Activated CD8-positive, alpha-beta T cell treated with anti-CD3 and anti-CD28 coated beads for 36 hours (primary cell): ENCODE measurements around the gene ABCA13. TPM values are rescaled to one million over a fixed set of nuclear protein-coding genes. Genes with fewer than 3 reads are reported as not detected.

Experiments
- ATAC-seq: fragments of 200-7000 bp; cut with Tn5 transposase; one replicate; pipeline ENCODE4 v1.10.0; 2021; ENCODE audit warnings: mild to moderate bottlenecking, moderate library complexity
- CTCF ChIA-PET: fragments of 350-600 bp; sonication (Branson Sonifier 250); formaldehyde crosslinking; loops from one replicate; lab custom pipeline; 2021; ENCODE audit warnings: antibody characterized with exemption; lab: Charles Lee
- POLR2A ChIA-PET: fragments of 350-600 bp; sonication (Branson Sonifier 250); formaldehyde crosslinking; loops from one replicate; lab custom pipeline; 2021; ENCODE audit warnings: antibody characterized with exemption; lab: Charles Lee
- DNase-seq: peaks from one replicate; pipeline ENCODE4 v3.0.0-alpha.2; 2020
- H3K27ac Mint-ChIP-seq: one replicate; pipeline ENCODE4 v1.8.0; 2021; ENCODE audit warnings: mild to moderate bottlenecking, mixed read lengths
- H3K27me3 Mint-ChIP-seq: one replicate; pipeline ENCODE4 v1.8.0; 2021; ENCODE audit warnings: mixed read lengths
- H3K36me3 Mint-ChIP-seq: one replicate; pipeline ENCODE4 v1.8.0; 2021; ENCODE audit warnings: low read depth, mixed read lengths
- H3K4me1 Mint-ChIP-seq: one replicate; pipeline ENCODE4 v1.8.0; 2021; ENCODE audit warnings: low read depth, mixed read lengths
- H3K4me3 Mint-ChIP-seq: one replicate; pipeline ENCODE4 v1.8.0; 2021; ENCODE audit warnings: mild to moderate bottlenecking, moderate library complexity, mixed read lengths
- H3K9me3 Mint-ChIP-seq: one replicate; pipeline ENCODE4 v1.8.0; 2021; ENCODE audit warnings: mixed read lengths
- CTCF ChIP-seq: fragments of 200-600 bp; IDR thresholded peaks from one replicate; pipeline ENCODE4 v1.8.0; 2022; ENCODE audit warnings: antibody characterized with exemption, mild to moderate bottlenecking
- intact Hi-C: fragments of 100-400 bp; cut with micrococcal nuclease; formaldehyde crosslinking; loops from one replicate; pipeline ENCODE4 v1.10.0; 2022
- total RNA-seq, 2 experiments: library from RNA; stranded (reverse); gene quantifications; one replicate each; pipeline ENCODE4 v1.2.3, GENCODE V29; 2021

Gene ABCA13
- total RNA-seq, 2 experiments from 2014 or later = not detected

GRCh38 chr7:48537561-48537960 is 366.3 kb downstream of the ABCA13 start:
- TF ChIP-seq CTCF = no peak
- Mint-ChIP-seq H3K27ac (no peak overlapping the region), H3K4me3 (no peak overlapping the region), H3K36me3 (no peaks in the 10 kb centered on the region), H3K27me3 (no peaks in the 10 kb centered on the region), H3K9me3 (peaks cover 11% of the 10 kb centered on the region), H3K4me1 (no peaks in the 10 kb centered on the region)
- no peak for DNase-seq
- ChIA-PET CTCF (no interaction called here), POLR2A (no interaction called here)
- ATAC-seq = no peak
- intact Hi-C loops = no loop called here

GRCh38 chr7:48540746-48541145 is 369.5 kb downstream of the ABCA13 start:
- CTCF ChIA-PET = no interaction called here
- no peak for ATAC-seq
- no peaks in the 10 kb centered on the region for H3K4me1 Mint-ChIP-seq
- intact Hi-C loops = no loop called here
- no peak overlapping the region for H3K4me3 Mint-ChIP-seq
- H3K9me3 Mint-ChIP-seq = peaks cover 5% of the 10 kb centered on the region
- TF ChIP-seq CTCF = no peak
- H3K36me3 Mint-ChIP-seq = no peaks in the 10 kb centered on the region
- no peak for DNase-seq
- H3K27ac Mint-ChIP-seq = no peak overlapping the region
- H3K27me3 Mint-ChIP-seq = no peaks in the 10 kb centered on the region
- POLR2A ChIA-PET = no interaction called here

GRCh38 chr7:48548667-48549066 is 377.4 kb downstream of the ABCA13 start:
- Mint-ChIP-seq H3K4me3 (no peak overlapping the region), H3K27ac (no peak overlapping the region), H3K9me3 (peaks cover 2% of the 10 kb centered on the region), H3K4me1 (no peaks in the 10 kb centered on the region), H3K27me3 (no peaks in the 10 kb centered on the region), H3K36me3 (no peaks in the 10 kb centered on the region)
- CTCF ChIA-PET = no interaction called here
- POLR2A ChIA-PET = no interaction called here
- no peak for DNase-seq
- ATAC-seq = no peak
- no peak for TF ChIP-seq CTCF
- intact Hi-C loops = no loop called here

- intact Hi-C loops = no loop called here
- ATAC-seq (no peak), DNase-seq (no peak)
- H3K27me3 Mint-ChIP-seq = no peaks in the 10 kb centered on the region
- no peak for TF ChIP-seq CTCF
- H3K4me1 Mint-ChIP-seq = no peaks in the 10 kb centered on the region
- H3K27ac Mint-ChIP-seq = no peak overlapping the region
- H3K9me3 Mint-ChIP-seq = peaks cover 2% of the 10 kb centered on the region
- no peaks in the 10 kb centered on the region for H3K36me3 Mint-ChIP-seq
- ChIA-PET CTCF (no interaction called here), POLR2A (no interaction called here)
- H3K4me3 Mint-ChIP-seq = no peak overlapping the region
Measured at GRCh38 chr7:48551652-48552051, 380.4 kb downstream of the ABCA13 start.

- no peak for TF ChIP-seq CTCF
- H3K4me3 Mint-ChIP-seq = no peak overlapping the region
- intact Hi-C loops = no loop called here
- no peak for DNase-seq
- H3K9me3 Mint-ChIP-seq = no peaks in the 10 kb centered on the region
- no peaks in the 10 kb centered on the region for H3K36me3 Mint-ChIP-seq
- no peak for ATAC-seq
- H3K4me1 Mint-ChIP-seq = no peaks in the 10 kb centered on the region
- ChIA-PET POLR2A (no interaction called here), CTCF (no interaction called here)
- no peak overlapping the region for H3K27ac Mint-ChIP-seq
- no peaks in the 10 kb centered on the region for H3K27me3 Mint-ChIP-seq
Measured at GRCh38 chr7:48563334-48563733, 392.1 kb downstream of the ABCA13 start.
